Measurements from ENCODE around the gene GRK6.

GRCh38 chr5:177467436-177467835 lies 41.0 kb downstream of the GRK6 start:
- TF ChIP-seq POLR2A (IDR thresholded peaks at IDR 0.05; ENCODE audit: low read depth, low read length) (no peak), CTCF (conservative IDR thresholded peaks at IDR 0.05; ENCODE audit: low read depth, low read length) (no peak), MXI1 (IDR thresholded peaks at IDR 0.05; ENCODE audit: borderline replicate concordance, low read depth, low read length) (no peak), MAFK (IDR thresholded peaks at IDR 0.05; ENCODE audit: low read depth, low read length) (no peak), SMC3 (IDR thresholded peaks at IDR 0.05; ENCODE audit: low read depth, low read length) (no peak), ELK1 (IDR thresholded peaks at IDR 0.05; ENCODE audit: borderline replicate concordance, low read depth, low read length) (no peak)
